Peyer's patch (tissue), 4 donors: ENCODE measurements around the gene DUSP11.

Source experiments
- POLR2A ChIP-seq, 2 donors: fragments of 450-650 bp; IDR thresholded peaks; one replicate each; pipeline ENCODE4 v1.5.1; 2017; ENCODE audit warnings: antibody characterized with exemption in 2 of 2, mild to moderate bottlenecking in 2 of 2, moderate library complexity in 2 of 2
- TF ChIP-seq, protein P1 (sequence below), 6 experiments: fragments of 450-650 bp in 4 of 6; fragments of 200-600 bp in 2 of 6; sonication (generic) in 1 of 6; IDR thresholded peaks; one replicate each; pipeline ENCODE4 v1.5.1; 2017 to 2019; ENCODE audit warnings: antibody characterized with exemption in 6 of 6, mild to moderate bottlenecking in 3 of 6, moderate library complexity in 1 of 6

DNA sequence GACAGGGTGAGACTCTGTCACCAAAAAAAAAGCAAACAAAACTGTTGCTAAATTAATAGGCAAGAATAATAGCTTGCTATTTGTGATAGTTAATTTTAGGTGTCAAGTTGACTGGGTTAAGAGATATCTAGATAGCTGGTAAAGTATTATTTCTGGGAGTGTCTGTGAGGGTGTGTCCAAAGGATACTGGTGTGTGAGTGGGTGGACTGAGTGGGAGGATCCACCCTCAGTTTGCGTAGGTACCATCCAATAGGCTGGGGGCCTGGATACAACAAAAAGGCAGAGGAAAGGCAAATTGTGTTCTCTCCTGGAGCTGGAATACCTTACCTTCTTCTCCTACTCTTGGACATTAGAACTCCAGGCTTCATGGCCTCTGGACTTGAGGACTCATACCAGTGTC is 15.0 kb downstream of the DUSP11 start:
- TF ChIP-seq, protein P1, sequence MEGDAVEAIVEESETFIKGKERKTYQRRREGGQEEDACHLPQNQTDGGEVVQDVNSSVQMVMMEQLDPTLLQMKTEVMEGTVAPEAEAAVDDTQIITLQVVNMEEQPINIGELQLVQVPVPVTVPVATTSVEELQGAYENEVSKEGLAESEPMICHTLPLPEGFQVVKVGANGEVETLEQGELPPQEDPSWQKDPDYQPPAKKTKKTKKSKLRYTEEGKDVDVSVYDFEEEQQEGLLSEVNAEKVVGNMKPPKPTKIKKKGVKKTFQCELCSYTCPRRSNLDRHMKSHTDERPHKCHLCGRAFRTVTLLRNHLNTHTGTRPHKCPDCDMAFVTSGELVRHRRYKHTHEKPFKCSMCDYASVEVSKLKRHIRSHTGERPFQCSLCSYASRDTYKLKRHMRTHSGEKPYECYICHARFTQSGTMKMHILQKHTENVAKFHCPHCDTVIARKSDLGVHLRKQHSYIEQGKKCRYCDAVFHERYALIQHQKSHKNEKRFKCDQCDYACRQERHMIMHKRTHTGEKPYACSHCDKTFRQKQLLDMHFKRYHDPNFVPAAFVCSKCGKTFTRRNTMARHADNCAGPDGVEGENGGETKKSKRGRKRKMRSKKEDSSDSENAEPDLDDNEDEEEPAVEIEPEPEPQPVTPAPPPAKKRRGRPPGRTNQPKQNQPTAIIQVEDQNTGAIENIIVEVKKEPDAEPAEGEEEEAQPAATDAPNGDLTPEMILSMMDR (IDR thresholded peaks at IDR 0.05), result no peak
- no peak for TF ChIP-seq POLR2A (IDR thresholded peaks at IDR 0.05)
